GM21390 (cell line): ENCODE results near the gene SOX18.
"Not testable (repeated sequence)": the region's sequence is repeated elsewhere in the genome, so short reads cannot be mapped to it uniquely, and the experiment has no call there.

Source experiments
- ATAC-seq: cut with Tn5 transposase; IDR thresholded peaks from one replicate; pipeline ENCODE4 v1.9.1; 2021; ENCODE audit not compliant: unreplicated experiment

SOX18 gene

DNA sequence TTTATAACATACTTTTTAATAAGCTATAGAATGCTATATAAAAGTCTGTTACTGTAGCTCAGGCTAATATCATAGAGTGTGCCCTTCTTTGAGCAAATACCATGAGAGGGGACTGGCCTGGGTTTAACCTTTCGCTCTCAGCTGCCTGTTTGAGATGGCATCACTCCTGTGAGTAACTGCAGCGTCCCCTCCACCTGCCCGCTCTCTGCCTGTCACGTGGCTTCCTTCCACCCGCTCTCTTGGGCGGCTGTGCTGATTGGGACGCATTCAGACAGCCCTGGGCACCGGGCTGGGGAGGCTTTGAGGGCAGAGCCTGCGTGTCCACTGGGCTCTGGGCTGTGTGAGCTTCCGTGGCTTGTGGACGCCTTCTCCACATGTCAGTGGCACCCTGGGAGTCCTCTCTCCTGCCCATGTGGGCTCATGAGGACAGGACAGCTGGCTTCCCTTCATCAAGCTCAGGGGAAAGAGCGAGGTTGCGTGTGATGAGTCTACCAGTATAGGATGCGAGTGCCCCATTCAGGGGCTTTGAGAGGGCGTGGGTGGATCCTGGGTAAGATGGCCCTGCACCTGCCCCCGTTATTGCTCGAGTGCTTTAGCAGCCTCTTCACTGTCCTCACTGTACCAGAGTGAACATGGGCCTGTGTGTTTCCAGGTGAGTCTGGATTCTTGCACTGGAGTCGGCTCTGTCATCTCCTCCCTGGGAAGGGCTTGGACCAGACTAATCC is 24.2 kb downstream of the SOX18 start:
- no peak for ATAC-seq

- no peak for ATAC-seq
Measured at GRCh38 chr20:64024141-64024990, 25.1 kb downstream of the SOX18 start.

GRCh38 chr20:64023361-64024140 is 25.9 kb downstream of the SOX18 start:
- ATAC-seq: no peak

- no peak for ATAC-seq
Measured at GRCh38 chr20:64022671-64023360, 26.6 kb downstream of the SOX18 start.

- no peak for ATAC-seq
Measured at GRCh38 chr20:64021124-64021975, 28.1 kb downstream of the SOX18 start.

DNA sequence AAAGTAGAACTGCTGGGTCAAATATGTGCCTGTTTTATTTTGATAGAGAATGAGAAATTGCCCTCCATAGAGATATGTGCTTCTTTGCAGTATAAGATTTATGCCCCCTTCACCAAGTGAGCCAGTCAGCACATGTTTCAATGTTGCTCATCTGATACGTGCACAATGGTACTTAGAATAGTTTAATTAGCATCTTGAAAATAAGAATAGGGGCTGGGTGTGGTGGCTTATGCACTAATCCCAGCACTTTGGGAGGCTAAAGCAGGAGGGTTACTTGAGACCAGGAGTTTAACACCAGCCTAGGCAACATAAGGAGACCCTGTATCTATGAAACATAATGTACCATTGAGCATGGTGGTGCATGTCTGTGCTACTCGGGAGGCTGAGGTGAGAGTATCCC is 33.8 kb downstream of the SOX18 start:
- ATAC-seq: no peak

- ATAC-seq: not testable (repeated sequence)
Measured at GRCh38 chr20:64012385-64013154, 36.9 kb downstream of the SOX18 start.

- no peak for ATAC-seq
Measured at GRCh38 chr20:64011366-64011779, 38.1 kb downstream of the SOX18 start.

- ATAC-seq: no peak
Measured at GRCh38 chr20:64010711-64011237, 38.7 kb downstream of the SOX18 start.

- no peak for ATAC-seq
Measured at GRCh38 chr20:64009811-64010387, 39.5 kb downstream of the SOX18 start.

GRCh38 chr20:64006902-64007301 is 42.5 kb downstream of the SOX18 start:
- no peak for ATAC-seq

- no peak for ATAC-seq
Measured at GRCh38 chr20:64006490-64006889, 42.9 kb downstream of the SOX18 start.

DNA sequence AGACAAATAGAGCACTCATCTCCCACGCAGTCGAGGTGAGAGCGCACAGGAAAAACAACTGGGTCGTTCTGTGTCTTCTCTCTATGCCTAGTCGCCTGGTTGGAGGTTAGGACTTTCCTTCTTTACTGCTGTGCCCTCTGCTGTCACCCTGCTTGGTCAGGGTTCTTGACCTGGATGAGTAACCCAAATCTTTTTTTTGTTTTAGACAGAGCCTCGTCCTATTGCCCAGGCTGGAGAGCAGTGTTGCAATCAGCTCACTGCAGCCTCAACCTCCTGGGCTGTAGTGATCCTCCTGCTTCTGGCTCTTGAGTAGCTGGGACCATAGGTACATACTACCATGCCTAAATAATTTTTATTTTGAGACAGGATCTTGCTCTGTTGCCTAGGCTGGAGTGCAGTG is 44.0 kb downstream of the SOX18 start:
- ATAC-seq: no peak

GRCh38 chr20:64003960-64004725 is 45.3 kb downstream of the SOX18 start:
- no peak for ATAC-seq

DNA sequence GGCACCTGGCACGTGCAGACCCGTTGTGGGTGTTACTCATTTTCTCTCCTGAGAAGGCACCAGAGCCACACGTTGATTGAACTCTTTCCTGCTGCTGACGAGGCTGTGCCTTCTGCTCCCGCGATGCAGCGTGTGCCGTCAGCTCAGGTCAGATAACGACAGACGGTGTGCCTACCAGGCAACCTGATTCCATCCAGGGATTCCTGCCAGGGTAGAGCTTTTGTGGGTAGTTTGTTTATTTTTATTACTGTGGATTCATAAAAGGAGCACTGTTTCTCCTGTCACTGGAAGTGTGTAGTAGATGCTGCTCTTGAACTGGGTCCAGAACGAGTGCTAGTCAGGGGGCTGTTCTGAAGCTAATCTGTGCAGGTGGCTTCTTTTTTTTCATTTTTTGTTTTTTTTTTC is 47.8 kb downstream of the SOX18 start:
- ATAC-seq: no peak

GRCh38 chr20:64000906-64001305 is 48.5 kb downstream of the SOX18 start:
- no peak for ATAC-seq
